A549 (cell line): ENCODE results near the gene KSR2. TPM values are rescaled to one million over a fixed set of nuclear protein-coding genes. Genes with fewer than 3 reads are reported as not detected.

ENCODE experiments used
- ATAC-seq, 2 experiments: fragments of 200-7000 bp in 1 of 2; fragments of >200 bp in 1 of 2; cut with Nextera tagmentation in 1 of 2; cut with Tn5 transposase in 1 of 2; 3 replicates each; pipeline versions ENCODE4 v1.8.0 to v1.9.1; 2018 to 2020; ENCODE audit warnings: mild to moderate bottlenecking in 1 of 2, moderate library complexity in 1 of 2
- CTCF ChIA-PET: fragments of 300-600 bp; sonication (Branson Sonifier 250); formaldehyde crosslinking; extraction: SDS; loops from one replicate; lab custom pipeline; 2021; ENCODE audit warnings: antibody characterized with exemption, inconsistent platforms; lab: Yijun Ruan, JAX
- POLR2A ChIA-PET: fragments of 350-600 bp; formaldehyde crosslinking; extraction: SDS; loops from one replicate; lab custom pipeline; 2021; ENCODE audit warnings: antibody characterized with exemption, inconsistent platforms; lab: Yijun Ruan, JAX
- DNase-seq, 2 experiments: peaks; one replicate each; pipeline versions ENCODE4 v3.0.0 to v3.0.0-alpha.2; 2011 to 2016; ENCODE audit warnings: low read depth in 1 of 2, low spot score in 1 of 2
- FAIRE-seq: peaks from 2 replicates; lab custom pipeline; 2011; peaks lifted over from hg19 to GRCh38; lab: Jason Lieb, UNC
- H3K27ac ChIP-seq, 2 experiments: fragments of >200 bp; sonication (Bioruptor Twin); formaldehyde crosslinking; 3 replicates each; pipeline ENCODE4 v1.5.1; 2016 to 2017
- H3K4me1 ChIP-seq: fragments of >200 bp; sonication (Bioruptor Twin); formaldehyde crosslinking; 3 replicates; pipeline ENCODE4 v1.6.1; 2016
- H3K4me2 ChIP-seq: fragments of >200 bp; sonication (Bioruptor Twin); formaldehyde crosslinking; 3 replicates; pipeline ENCODE4 v1.6.1; 2016
- H3K4me3 ChIP-seq: fragments of >200 bp; sonication (Bioruptor Twin); formaldehyde crosslinking; 3 replicates; pipeline ENCODE4 v1.5.1; 2016
- H3K9me3 ChIP-seq: fragments of >200 bp; sonication (Bioruptor Twin); formaldehyde crosslinking; 3 replicates; pipeline ENCODE4 v1.6.1; 2016
- BHLHE40 ChIP-seq: IDR thresholded peaks from 2 replicates; pipeline ENCODE4 v1.6.1; 2012; ENCODE audit warnings: low read depth, low read length, inconsistent platforms
- CHD2 ChIP-seq: fragments of 150-350 bp; IDR thresholded peaks from 2 replicates; pipeline ENCODE4 v1.6.1; 2014; ENCODE audit warnings: low read length; ENCODE audit not compliant: partially characterized antibody
- CHD4 ChIP-seq: fragments of 200-600 bp; sonication (generic); IDR thresholded peaks from 2 replicates; pipeline ENCODE4 v1.6.1; 2016; ENCODE audit warnings: antibody characterized with exemption, mild to moderate bottlenecking, borderline replicate concordance
- FOXS1 ChIP-seq: fragments of 250-450 bp; sonication (Bioruptor Pico); IDR thresholded peaks from 2 replicates; pipeline ENCODE4 v1.5.0; 2020; ENCODE audit warnings: mild to moderate bottlenecking, moderate library complexity
- HEYL ChIP-seq: fragments of 250-450 bp; sonication (Bioruptor Pico); IDR thresholded peaks from 2 replicates; pipeline ENCODE4 v1.8.0; 2021; ENCODE audit warnings: mild to moderate bottlenecking, moderate library complexity
- HOXA7 ChIP-seq: fragments of 250-450 bp; sonication (Bioruptor Pico); IDR thresholded peaks from 2 replicates; pipeline ENCODE4 v1.5.0; 2020; ENCODE audit warnings: mild to moderate bottlenecking, moderate library complexity
- HOXB13 ChIP-seq: fragments of 250-450 bp; sonication (Bioruptor Pico); IDR thresholded peaks from 2 replicates; pipeline ENCODE4 v1.5.0; 2020; ENCODE audit warnings: low read depth, mild to moderate bottlenecking, moderate library complexity
- HOXB5 ChIP-seq: fragments of 250-450 bp; sonication (Bioruptor Pico); IDR thresholded peaks from 2 replicates; pipeline ENCODE4 v1.5.0; 2020; ENCODE audit warnings: mild to moderate bottlenecking, moderate library complexity
- JUN ChIP-seq, 2 experiments: fragments of >200 bp; sonication (Bioruptor Twin); formaldehyde crosslinking; IDR thresholded peaks; 2 replicates in 1 of 2; 3 replicates in 1 of 2; pipeline ENCODE4 v1.6.1; 2016 to 2017
- MYC ChIP-seq: IDR thresholded peaks from 2 replicates; pipeline ENCODE4 v1.6.1; 2012; ENCODE audit warnings: mild to moderate bottlenecking, inconsistent platforms, low read length, improper control_type of control experiment, borderline replicate concordance
- NFE2L2 ChIP-seq: fragments of 150-350 bp; conservative IDR thresholded peaks from 2 replicates; pipeline ENCODE4 v1.6.1; 2014; ENCODE audit warnings: low read length
- NR3C1 ChIP-seq: fragments of >200 bp; sonication (Bioruptor Twin); formaldehyde crosslinking; IDR thresholded peaks from 3 replicates; pipeline ENCODE4 v1.6.1; 2017
- PHF8 ChIP-seq: fragments of 200-600 bp; sonication (generic); IDR thresholded peaks from 2 replicates; pipeline ENCODE4 v1.6.1; 2016; ENCODE audit warnings: low read depth, mild to moderate bottlenecking, antibody characterized with exemption, moderate library complexity, borderline replicate concordance
- POLR2A ChIP-seq: IDR thresholded peaks from 2 replicates; pipeline ENCODE4 v1.6.1; 2012; ENCODE audit warnings: mild to moderate bottlenecking, low read length
- RAD21 ChIP-seq, 2 experiments: fragments of >200 bp in 1 of 2; sonication (Bioruptor Twin) in 1 of 2; formaldehyde crosslinking in 1 of 2; IDR thresholded peaks in 1 of 2; conservative IDR thresholded peaks in 1 of 2; 2 replicates in 1 of 2; 3 replicates in 1 of 2; pipeline ENCODE4 v1.6.1; 2012 to 2018; ENCODE audit warnings: inconsistent platforms in 1 of 2
- RFX5 ChIP-seq: fragments of 450-650 bp; IDR thresholded peaks from 2 replicates; pipeline ENCODE4 v1.7.1; 2014; ENCODE audit warnings: antibody characterized with exemption, mild to moderate bottlenecking, moderate library complexity
- SMC3 ChIP-seq: fragments of >200 bp; sonication (Bioruptor Twin); formaldehyde crosslinking; IDR thresholded peaks from 3 replicates; pipeline ENCODE4 v1.6.1; 2018; ENCODE audit warnings: inconsistent platforms
- SREBF2 ChIP-seq: fragments of 450-650 bp; IDR thresholded peaks from 2 replicates; pipeline ENCODE4 v1.6.1; 2014; ENCODE audit warnings: mild to moderate bottlenecking, moderate library complexity
- ZC3H11A ChIP-seq: fragments of 450-650 bp; IDR thresholded peaks from 2 replicates; pipeline ENCODE4 v1.6.1; 2014; ENCODE audit warnings: antibody characterized with exemption, mild to moderate bottlenecking
- ZFP36 ChIP-seq: fragments of 450-650 bp; IDR thresholded peaks from 2 replicates; pipeline ENCODE4 v1.6.1; 2014; ENCODE audit warnings: borderline replicate concordance; ENCODE audit not compliant: partially characterized antibody
- ZNF302 ChIP-seq: fragments of 250-450 bp; sonication (Bioruptor Pico); IDR thresholded peaks from 2 replicates; pipeline ENCODE4 v1.9.0; 2021; ENCODE audit warnings: inconsistent platforms, mild to moderate bottlenecking, moderate library complexity
- WGBS: methylation state at CpG from one replicate; pipeline ENCODE4 v1.1.6; 2017; ENCODE audit errors: missing lambda C conversion rate; 5-methylcytosine and 5-hydroxymethylcytosine counted together
- polyA plus RNA-seq, 4 experiments: library from polyadenylated mRNA; depleted of rRNA in 3 of 4; stranded (reverse); fragments of >200 nt; fragmentation: RNase III in 1 of 4; extraction: RNeasy Plus Mini Kit Qiagen cat#74134 plus additional on column Dnase treatment in 1 of 4; gene quantifications; 2 replicates in 3 of 4; 3 replicates in 1 of 4; pipeline ENCODE4 v1.2.3, GENCODE V29; 2011 to 2017
- TF ChIP-seq, protein P1 (sequence below): IDR thresholded peaks from 2 replicates; pipeline ENCODE4 v1.6.1; 2012
- TF ChIP-seq, protein P2 (sequence below): fragments of 250-450 bp; sonication (Bioruptor Pico); IDR thresholded peaks from 2 replicates; pipeline ENCODE4 v1.5.0; 2021; ENCODE audit warnings: mild to moderate bottlenecking, moderate library complexity, borderline replicate concordance
- TF ChIP-seq, protein P3 (sequence below): fragments of 450-650 bp; IDR thresholded peaks from 2 replicates; pipeline ENCODE4 v1.6.1; 2014; ENCODE audit warnings: antibody characterized with exemption
- TF ChIP-seq, protein P4 (sequence below): IDR thresholded peaks from 2 replicates; pipeline ENCODE4 v1.6.1; 2012; ENCODE audit warnings: low read depth, borderline replicate concordance

The KSR2 gene
- polyA plus RNA-seq, 2 of the 4 experiments (the other 2 are of a cell fraction), result 0.37 to 1.2 TPM

DNA sequence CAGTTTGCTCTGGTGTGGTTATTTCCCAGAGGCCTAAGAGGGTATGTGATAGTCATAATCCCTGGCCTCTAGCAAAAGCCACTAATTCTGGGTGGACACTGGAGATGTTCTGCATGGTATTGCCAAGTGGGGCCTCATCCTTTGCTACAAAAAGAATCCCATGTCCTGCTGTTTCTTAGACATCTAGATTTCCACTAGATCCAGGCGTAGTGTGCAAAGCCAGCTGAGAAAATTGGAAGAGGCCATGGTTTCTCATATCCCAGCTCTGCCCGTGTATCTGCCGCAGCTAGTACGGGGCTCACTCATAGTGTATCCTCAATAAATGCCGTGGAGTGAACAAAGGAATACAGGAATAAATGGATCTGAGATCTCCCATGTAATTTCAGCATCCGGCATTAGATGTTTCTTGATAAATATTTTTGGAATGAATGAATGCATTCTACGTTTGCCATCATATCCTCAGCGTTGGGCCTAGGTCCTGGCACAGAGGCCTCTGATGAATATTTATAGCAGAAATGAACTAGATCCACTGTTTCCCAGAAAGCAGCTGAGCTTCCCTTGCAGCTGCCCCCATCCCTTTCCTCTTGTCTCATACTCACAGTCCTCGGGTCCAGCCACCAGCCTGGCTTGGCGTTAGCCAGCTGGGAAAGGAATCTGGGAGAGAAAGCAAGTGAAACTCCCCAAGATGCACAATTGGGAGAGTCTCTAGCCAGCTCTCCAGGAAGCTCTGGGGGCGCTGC, 531.1 kb downstream of the KSR2 start:
- no peak for ATAC-seq
- POLR2A ChIA-PET, result no interaction called here
- WGBS, result 80% methylated on average over 10 of the region's 11 CpGs
- Histone ChIP-seq H3K4me2 (no peak overlapping the region), H3K4me3 (no peak overlapping the region), H3K4me1 (peaks cover 10% of the 10 kb centered on the region; the same call in 2 of the 3 replicates), H3K27ac (no peak overlapping the region), H3K9me3 (no peaks in the 10 kb centered on the region)
- CTCF ChIA-PET, result interaction anchor here (0.7 to 3.1 kb wide), 7 partner anchors 11 to 399 kb away, joined by 3 to 10 read pairs (median 3); no protein-coding TSS in a partner anchor
- FAIRE-seq, result no peak
- DNase-seq, result no peak
- TF ChIP-seq CHD4 (no peak), ZFP36 (no peak), ZNF302 (CRISPR knock-in tag) (no peak), HOXB13 (no peak), CHD2 (no peak), SMC3 (no peak), BHLHE40 (no peak), SREBF2 (no peak), HEYL (CRISPR knock-in tag) (no peak), PHF8 (no peak), POLR2A (no peak)
- TF ChIP-seq, protein P1, sequence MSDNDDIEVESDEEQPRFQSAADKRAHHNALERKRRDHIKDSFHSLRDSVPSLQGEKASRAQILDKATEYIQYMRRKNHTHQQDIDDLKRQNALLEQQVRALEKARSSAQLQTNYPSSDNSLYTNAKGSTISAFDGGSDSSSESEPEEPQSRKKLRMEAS, result no peak

DNA sequence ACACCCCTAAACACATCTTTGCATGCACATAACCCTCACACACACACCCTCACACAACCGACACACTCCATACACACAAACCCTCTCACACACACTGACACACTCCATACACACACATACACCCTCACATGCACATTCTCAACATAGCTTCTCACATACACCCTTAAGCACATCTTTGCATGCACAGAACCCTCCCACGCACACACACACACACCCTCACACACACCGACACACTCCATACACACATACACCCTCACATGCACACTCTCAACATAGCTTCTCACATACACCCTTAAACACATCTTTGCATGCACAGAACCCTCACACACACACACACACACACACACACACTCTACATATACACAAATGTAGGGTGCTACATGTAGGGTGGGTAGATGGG, 534.9 kb downstream of the KSR2 start:
- ATAC-seq, result no peak
- WGBS, result 65% methylated on average over 3 of the region's 3 CpGs

More for the DNA sequence above, 534.9 kb downstream of the KSR2 start:
- ChIA-PET CTCF (no interaction called here), POLR2A (no interaction called here)
- H3K4me3 ChIP-seq, result no peak overlapping the region
- H3K4me1 ChIP-seq, result peaks cover 9% of the 10 kb centered on the region; the same call in 1 of the 3 replicates
- no peak overlapping the region for H3K27ac ChIP-seq
- H3K9me3 ChIP-seq, result no peaks in the 10 kb centered on the region
- TF ChIP-seq HOXA7 (no peak), NR3C1 (no peak), HOXB5 (CRISPR knock-in tag) (no peak), RFX5 (no peak), MYC (no peak), ZC3H11A (no peak), ZFP36 (no peak), FOXS1 (CRISPR knock-in tag) (no peak), NFE2L2 (no peak), RAD21 (conservative IDR thresholded peaks at IDR 0.05 in 1 of 2, IDR thresholded peaks at IDR 0.05 in 1 of 2) (no peak), POLR2A (no peak), JUN (IDR thresholded peaks at IDR 0.05) (no peak), CHD4 (no peak)
- TF ChIP-seq, protein P1, result no peak
- TF ChIP-seq, protein P2, sequence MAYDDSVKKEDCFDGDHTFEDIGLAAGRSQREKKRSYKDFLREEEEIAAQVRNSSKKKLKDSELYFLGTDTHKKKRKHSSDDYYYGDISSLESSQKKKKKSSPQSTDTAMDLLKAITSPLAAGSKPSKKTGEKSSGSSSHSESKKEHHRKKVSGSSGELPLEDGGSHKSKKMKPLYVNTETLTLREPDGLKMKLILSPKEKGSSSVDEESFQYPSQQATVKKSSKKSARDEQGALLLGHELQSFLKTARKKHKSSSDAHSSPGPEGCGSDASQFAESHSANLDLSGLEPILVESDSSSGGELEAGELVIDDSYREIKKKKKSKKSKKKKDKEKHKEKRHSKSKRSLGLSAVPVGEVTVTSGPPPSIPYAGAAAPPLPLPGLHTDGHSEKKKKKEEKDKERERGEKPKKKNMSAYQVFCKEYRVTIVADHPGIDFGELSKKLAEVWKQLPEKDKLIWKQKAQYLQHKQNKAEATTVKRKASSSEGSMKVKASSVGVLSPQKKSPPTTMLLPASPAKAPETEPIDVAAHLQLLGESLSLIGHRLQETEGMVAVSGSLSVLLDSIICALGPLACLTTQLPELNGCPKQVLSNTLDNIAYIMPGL (CRISPR knock-in tag), result no peak
- TF ChIP-seq, protein P3, sequence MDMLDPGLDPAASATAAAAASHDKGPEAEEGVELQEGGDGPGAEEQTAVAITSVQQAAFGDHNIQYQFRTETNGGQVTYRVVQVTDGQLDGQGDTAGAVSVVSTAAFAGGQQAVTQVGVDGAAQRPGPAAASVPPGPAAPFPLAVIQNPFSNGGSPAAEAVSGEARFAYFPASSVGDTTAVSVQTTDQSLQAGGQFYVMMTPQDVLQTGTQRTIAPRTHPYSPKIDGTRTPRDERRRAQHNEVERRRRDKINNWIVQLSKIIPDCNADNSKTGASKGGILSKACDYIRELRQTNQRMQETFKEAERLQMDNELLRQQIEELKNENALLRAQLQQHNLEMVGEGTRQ, result no peak
- TF ChIP-seq, protein P4, sequence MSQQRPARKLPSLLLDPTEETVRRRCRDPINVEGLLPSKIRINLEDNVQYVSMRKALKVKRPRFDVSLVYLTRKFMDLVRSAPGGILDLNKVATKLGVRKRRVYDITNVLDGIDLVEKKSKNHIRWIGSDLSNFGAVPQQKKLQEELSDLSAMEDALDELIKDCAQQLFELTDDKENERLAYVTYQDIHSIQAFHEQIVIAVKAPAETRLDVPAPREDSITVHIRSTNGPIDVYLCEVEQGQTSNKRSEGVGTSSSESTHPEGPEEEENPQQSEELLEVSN, result no peak
- no peak for FAIRE-seq
- no peak for DNase-seq
- no peak overlapping the region for H3K4me2 ChIP-seq
